Non-pigmented ciliary epithelial cell (primary cell): ENCODE data around the gene NEK11.
"Not testable (repeated sequence)": the region's sequence is repeated elsewhere in the genome, so short reads cannot be mapped to it uniquely, and the experiment has no call there.

Experiments
- DNase-seq: peaks from one replicate; pipeline ENCODE4 v3.0.0-alpha.2; 2010; ENCODE audit warnings: low read depth

NEK11 gene

DNA sequence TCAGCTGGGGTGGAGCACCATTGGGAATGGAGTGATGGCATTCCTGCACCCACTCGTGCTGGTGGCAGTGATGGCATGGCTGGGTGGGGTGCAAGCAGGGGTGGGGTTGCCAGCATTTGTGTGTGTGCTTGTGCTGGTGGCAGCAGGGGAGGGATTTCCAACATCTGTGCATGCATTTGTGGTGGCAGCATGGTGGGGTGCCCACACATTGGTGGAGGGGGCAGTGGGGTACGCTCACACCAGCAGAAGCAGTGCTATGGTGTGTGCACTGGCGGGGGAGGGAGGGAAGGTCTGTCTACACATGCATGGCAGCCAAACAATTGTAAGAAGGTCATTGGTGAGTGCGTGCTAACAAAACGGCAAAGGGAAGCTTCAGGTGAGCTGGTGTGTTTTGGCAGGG lies 278.2 kb downstream of the NEK11 start:
- DNase-seq: no peak

DNA sequence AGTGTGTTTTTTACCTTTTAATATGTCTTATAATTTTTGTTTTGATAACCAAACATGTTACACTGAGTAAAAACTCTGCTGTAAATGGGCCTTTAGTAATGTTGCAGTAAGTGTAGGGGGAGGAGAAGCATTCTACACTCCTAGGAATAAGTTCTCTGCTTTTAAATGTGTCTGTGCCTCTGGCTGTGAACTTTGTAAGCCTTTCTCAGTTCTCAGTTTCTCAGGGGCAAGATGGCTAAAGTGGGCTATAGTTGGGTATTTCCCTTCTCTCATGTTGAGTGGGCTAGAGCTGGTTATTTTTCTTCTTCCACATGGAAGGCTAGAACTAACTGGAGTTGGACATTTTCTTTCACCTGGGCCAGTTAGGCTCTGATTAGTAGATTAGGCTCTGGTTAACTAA lies 279.6 kb downstream of the NEK11 start:
- no peak for DNase-seq

DNA sequence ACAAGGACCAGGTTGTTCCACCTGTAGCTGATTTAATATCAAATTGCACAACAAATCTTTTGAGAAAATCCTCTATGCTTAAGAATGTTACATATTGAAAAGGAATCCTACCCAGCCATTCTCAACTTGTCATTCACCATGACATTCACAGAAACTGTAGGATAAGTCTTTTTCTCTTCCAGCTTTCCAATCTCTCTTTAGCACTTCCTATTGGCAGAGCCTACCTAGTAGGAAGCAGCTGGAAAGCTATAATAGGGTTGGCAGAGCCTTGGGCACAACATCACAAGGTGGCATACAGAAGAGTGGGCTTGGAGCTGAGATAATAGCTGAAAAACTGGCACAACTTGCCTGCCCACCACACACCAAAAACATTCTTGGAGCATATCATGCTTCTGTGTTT lies 287.6 kb downstream of the NEK11 start:
- no peak for DNase-seq

DNA sequence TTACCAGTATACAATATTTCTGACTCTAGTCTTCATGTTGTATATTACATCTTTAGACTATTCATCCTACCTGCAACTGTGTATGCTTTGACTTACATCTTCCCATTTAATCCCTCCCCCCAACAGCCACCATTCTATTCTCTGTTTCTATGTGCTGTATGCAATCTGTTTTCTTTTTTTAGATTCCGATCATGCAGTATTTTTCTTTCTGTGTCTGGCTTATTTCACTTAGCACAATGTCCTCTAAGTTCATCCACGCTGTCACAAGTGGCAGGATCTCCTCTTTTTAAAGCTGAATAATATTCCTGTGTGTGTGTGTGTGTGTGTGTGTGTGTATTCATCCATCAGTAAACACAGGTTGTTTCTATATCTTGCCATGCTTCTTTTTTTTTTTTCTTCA lies 288.5 kb downstream of the NEK11 start:
- DNase-seq: no peak

DNA sequence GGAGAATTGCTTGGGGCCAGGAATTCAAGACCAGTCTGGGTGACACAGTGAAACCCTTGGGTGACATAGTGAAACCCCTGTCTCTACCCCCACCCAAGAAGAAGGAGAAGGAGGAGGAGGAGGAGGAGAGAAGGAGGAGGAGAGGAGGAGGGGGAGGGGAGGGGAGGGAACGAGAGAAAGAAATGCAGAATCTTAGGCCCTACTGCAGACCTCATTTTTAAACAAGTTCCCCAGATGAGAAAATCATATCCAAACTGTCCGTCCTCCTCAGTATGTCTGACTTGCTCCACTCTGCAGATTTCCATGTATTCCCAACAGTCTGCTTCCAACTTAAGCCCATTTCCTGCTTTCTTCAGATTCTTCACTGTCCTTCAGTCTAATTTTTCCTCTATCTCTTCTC lies 291.0 kb downstream of the NEK11 start:
- DNase-seq: no peak

DNA sequence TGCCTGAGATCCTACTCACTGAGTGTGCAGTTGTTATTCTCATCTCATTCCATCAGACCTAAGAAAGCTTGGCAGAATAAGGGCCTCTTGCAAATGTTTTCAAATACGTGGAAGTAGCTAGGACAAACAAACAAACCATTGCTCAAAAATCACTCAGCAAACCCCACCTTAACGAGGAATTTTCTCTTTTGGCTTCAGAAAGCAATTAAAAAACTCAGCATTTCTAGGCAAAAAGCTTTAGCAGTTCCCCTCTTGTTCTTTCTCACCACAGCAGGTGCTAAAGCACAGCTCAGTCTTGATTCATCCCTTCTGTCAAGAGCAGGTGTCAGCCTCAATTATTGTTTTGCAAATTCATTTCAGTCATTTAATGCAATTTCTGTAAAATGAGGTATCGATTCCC lies 296.3 kb downstream of the NEK11 start:
- DNase-seq: no peak

DNA sequence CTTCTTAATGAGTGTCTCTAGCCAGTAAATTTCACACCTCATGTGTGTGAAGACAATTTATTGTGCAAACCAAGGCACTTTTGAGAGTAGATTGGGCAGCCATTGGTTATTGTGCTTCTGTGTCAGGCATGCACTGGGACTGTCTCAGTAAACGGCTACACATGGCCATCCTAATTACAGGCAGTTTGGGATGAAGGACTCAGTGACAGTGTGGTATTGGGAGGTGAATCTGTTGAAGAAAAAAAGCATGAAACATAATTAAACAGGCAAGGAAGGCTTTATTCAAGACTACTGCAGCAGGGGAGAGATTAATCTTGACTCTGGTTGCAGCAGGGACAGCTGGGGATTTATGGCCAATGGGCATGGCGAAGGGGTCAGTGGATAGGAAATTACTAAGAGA lies 297.1 kb downstream of the NEK11 start:
- no peak for DNase-seq

DNA sequence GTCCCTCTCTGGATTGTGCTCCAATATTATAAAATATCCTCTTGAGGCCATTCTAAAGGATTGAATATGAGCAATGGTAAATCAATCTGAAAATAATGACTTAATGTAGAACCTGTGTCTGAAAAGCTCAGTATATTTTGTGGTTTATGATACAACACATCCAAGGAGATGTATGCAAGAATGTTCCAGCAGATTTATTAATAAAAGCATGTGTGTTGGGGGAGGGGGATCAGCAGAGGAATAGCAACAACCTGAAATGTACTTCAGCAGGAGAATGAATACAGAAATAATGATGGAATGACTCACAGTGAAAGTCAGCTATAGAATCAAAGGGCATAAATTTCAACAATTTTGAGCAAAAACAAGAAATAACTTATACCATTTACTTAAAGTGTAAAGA lies 298.2 kb downstream of the NEK11 start:
- no peak for DNase-seq

DNA sequence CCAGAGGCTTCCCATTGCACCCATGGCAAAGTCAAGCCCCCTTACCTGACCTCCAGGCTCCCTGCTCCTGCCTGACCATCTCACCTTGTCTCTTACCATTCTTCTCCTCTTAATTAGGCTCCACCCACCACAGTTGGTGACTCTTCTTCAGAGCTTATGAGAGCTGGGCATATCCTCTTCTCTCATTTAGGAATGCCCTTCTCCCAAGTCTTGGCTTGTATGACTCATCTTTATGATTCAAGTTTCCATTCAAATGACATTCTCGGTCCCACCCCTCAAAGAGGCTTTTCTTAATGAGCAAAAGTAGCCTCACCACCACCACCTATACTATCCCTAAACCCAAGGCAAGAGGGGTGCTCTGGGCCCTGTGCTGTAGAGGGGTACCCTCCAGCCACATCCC lies 299.6 kb downstream of the NEK11 start:
- no peak for DNase-seq

DNA sequence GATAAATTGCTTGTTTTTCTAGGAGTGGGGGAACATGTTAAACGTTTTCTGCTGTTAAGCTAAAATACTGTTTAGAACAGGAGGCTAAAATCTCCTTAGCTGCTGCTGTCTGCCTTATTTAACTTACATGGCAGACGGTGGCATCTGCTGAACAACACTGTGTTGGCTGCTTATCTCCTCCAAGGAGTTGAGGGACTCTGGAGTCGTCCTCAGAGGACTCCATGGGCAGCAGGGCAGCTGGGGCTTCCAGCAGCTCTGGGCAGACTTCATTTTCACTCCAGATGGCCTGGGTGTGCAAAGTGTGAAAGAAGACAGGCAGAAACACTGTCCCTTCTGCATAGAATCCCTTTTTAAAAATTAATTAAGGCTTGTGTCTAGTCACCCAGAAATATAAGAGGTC lies 302.0 kb downstream of the NEK11 start:
- DNase-seq: no peak

DNA sequence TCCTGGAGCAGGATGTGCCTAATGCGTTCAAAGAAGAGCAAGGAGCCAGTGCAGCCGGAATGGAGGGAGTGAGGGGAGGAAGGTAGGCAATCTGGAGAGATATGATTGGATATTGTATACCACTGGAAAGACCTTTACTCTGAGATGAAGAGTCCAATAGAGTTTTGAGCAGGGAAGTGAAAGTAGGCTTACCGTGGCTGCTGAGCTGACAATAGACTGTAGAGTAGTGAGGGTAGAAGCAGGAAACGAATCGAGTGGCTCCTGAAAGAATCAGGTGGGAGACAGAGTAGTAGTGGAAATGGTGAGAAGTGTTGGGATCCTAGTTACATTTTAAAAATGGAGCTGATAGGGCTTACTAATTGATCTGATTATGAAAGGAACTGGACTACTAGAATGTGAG lies 303.1 kb downstream of the NEK11 start:
- no peak for DNase-seq

DNA sequence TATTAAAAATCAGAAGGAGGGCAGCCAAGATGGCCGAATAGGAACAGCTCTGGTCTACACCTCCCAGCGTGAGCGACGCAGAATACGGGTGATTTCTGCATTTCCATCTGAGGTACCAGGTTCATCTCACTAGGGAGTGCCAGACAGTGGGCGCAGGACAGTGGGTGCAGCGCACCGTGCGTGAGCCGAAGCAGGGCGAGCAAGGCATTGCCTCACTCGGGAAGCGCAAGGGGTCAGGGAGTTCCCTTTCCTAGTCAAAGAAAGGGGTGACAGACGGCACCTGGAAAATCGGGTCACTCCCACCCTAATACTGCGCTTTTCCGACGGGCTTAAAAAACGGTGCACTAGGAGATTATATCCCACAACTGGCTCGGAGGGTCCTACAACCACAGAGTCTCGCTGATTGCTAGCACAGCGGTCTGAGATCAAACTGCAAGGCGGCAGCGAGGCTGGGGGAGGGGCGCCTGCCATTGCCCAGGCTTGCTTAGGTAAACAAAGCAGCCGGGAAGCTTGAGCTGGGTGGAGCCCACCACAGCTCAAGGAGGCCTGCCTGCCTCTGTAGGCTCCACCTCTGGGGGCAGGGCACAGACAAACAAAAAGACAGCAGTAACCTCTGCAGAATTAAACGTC lies 304.9 kb downstream of the NEK11 start:
- not testable (repeated sequence) for DNase-seq

DNA sequence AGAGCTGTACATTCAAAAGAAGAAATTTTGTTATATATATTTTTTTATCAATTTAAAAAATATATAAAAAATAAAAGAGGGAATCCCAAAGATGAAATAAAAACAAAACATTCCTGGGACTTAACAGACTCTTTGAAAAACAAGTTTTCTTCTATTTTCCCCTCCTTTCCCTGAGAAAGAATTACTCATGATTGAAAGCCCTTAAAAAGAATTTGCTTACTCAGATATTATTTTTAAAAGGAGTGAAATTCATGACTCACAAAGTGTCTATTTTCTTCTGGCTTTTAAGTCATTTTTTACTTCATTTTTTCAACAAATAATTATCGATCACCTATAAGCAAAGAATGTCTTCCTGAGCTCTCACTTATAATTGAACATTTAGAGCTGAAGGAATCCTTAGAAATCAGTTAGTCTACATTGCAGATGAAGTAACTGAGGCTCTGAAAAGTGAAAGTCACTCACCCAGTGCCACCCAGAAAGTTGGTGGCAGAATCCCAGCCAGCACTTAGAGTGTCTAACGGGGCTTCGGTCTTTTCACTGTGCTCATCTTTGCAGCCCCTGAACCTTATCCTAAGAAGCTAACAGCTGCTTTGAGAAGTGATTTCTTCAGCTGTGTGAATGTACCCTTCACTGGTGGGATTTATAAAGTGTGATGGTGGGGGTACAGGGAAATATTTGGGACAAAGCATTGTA lies 312.4 kb downstream of the NEK11 start:
- DNase-seq: no peak

DNA sequence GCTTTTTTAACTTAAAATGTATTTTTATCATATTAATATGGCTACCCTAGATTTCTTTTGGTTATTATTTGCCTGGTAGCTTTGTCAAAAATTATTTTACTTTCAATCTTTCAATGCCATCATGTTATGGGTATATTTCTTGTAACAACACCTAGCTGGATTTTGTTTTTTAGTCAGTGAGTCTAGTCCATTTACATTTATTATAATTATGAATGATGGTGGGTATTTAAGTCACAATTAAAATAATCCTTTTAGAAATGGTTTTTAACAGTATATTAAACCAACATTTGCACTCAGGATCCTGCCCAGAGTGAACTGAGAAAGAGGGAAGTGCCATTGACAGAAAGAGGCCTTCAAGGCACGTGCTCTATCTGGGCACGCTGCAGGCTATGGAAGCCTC lies 315.1 kb downstream of the NEK11 start:
- no peak for DNase-seq

DNA sequence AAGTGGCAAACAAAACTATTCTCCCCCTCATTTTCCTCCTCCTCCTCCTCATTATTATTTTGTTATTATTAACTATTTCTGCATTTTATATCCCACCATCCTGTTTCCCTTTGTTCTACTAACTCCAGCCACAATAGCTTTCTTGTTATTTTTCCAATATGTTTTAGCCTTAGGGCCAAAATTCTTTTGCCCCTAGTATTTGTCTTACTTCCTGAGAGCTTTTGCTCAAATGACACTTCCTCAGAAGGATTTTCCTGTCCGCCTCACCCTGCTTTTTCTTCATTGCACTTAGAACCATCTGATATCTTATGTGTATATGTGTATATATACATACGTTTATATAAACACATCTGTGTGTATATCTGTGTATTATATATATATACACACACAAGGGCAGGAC lies 322.2 kb downstream of the NEK11 start:
- no peak for DNase-seq

DNA sequence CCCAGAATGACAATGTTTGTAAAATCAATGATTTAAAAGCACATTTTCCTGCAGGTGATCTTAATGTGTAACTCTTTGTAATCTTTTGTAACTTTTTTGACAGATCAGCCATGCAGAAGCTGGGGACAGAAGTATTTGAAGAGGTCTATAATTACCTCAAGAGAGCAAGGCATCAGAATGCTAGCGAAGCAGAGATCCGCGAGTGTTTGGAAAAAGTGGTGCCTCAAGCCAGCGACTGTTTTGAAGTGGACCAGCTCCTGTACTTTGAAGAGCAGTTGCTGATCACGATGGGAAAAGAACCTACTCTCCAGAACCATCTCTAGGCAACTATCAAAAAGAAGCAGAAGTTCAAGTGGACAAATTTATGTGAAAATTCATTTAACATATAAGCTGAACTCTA lies 322.8 kb downstream of the NEK11 start:
- no peak for DNase-seq

DNA sequence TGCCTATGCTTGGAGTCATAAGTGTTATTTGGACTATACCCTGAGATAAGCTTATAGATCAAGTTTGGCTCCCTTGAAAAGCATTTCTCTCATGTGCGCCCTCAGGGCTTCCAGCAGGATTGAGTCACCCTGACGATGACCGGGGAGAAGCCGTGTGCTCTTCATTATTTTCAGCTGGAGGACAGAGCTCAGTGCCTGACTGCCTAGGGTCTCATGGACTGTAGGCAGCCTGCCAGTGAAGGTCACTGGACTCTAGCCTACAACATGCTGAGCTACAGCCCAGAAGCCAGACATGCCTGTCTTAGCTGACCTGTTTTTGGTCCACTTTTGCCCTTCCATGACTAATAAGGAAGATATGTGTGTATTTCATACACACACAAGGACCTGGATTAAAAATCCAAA lies 323.3 kb downstream of the NEK11 start:
- DNase-seq: peak; percentile 59

DNA sequence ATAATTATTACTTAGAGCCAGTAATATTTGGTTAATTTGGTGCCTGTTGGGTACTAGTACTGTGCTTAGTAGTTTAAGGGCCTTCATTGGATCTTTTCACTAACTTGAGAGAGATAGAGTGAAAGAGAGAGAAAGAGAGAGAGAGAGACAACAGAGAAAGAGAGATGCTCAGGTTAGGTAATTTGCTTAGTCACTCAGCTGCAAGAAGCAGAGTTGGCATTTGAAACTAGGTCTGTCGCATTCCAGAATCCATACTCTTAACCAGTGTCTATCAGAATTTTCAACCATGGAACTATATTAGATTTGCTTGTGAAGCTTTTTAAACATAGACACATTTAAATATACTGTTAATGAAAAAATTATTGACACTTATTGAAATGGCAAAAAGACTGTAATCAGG lies 323.8 kb downstream of the NEK11 start:
- DNase-seq: no peak

DNA sequence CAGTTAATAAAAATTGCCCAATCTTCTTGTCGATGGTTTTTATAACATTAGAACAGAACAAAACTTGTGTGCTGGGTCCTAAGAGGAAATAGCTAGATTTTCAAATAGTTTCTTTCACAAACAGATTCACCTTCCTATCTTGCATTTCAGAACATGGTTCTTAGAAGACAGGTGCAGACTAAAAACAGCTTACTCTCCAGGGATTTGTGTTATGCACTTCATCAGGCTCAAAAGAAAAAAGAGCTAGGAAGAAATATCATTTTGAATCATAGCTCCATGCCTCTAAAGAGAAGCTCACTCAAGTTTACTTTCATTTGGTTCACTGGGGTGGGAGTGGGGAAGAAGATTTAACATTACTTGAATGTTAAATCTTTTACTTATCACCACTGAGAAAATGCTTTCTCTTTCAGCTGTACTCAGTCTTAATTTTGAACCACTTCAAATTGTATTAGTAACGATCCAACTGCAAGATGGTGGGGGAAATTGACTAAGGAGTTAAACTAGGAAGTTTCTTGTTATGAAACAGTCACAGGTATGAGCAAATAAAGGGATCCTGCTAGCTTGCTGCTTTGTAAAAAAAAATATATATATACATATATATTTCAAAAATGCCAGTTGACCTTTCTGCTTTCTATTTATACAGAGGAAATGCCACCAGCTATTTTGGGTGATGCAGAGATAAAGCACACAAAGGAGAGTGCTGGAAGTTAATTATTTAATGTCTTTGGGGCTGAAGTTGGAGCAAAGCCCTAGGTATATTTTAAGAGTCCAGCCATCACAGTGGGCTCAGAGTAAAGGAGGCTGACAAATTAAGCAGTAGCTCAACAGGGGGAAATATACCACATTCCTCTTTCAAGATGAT lies 326.6 kb downstream of the NEK11 start:
- no peak for DNase-seq

DNA sequence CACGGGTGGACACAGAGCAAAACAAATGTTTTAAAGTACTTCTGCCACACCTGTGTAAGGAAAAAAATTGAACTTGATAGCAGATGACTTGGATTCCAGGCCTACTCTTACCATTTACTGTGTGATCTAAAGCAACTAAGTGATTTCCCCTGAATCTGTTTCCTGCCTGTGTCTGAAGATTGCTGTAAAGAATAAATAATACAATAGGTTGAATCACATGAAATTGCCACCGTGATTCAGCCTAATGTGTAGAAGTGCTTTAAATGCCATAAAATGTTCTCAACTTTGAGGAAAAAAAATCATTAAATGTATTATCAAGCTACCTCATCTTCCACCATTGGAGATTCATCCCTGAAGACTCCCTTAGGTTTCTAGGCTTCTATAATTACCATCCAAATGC lies 327.3 kb downstream of the NEK11 start:
- DNase-seq: no peak

DNA sequence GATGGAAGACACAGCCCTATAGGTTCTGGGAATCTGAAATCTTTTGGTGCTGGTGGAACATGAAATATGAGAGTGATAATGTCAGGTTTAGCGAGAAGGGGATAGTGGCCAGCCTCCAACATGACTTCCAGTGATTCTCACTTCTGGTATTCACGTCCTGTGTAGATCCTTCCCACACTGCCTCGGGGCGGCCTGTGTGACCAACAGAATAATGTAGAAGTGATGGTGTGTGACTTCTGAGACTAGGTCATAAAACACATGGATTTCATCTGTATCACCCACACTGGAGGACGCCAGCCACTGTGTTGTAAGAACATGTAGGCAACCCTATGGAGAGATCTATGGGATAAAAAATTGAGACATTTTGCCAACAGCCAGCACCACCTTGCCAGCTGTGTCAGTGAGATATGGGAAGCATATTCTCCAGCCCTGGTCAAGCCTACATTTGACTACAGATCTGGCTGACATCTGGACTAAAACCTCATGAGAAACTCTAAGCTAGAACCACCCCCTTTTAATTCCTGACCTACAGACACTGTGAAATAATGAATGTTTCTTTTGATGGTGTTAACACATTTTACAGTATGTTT lies 329.4 kb downstream of the NEK11 start:
- DNase-seq: no peak

DNA sequence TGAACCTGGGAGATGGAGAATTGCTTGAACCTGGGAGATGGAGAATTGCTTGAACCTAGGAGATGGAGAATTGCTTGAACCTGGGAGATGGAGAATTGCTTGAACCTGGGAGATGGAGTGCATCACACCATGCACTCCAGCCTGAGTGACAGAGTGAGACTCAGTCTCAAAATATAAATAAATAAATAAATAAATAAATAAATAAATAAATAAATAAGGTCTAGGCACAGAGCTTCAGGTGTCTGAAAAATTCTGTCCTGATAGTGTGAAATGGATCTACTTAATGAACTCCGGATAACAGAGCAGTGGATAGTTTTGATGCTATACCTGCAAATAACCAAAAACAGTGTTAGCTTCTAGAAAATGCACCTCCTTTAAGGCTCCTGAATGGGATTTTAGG lies 330.6 kb downstream of the NEK11 start:
- no peak for DNase-seq

DNA sequence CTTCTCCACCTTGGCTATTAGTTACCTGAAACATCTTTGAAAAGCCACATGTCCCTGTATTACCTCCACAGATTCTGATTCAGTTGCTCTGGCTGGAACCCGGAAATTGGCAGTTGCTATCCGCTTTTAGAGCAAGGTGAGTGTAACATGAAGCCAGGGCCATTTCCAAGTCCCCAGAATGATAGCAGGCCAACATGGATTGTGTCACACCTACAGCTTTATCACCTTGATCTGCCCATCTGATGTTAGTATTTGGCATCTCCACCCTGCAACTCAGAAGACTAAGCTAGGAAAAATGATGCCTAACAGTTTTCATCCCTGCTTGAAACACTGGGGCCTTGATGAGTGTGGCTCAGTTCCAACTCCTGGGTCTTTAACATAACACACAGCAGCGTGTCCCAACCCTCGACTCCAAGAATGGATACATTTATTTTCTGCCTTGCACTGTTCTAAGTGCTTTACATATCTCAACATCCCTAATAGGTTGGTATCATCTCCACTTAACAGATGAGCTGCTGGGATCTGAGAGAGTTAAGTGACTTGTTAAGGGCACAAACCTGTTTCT lies 333.6 kb downstream of the NEK11 start:
- DNase-seq: no peak
